ENCODE measurements around the gene TRIB2.

Gene TRIB2

DNA sequence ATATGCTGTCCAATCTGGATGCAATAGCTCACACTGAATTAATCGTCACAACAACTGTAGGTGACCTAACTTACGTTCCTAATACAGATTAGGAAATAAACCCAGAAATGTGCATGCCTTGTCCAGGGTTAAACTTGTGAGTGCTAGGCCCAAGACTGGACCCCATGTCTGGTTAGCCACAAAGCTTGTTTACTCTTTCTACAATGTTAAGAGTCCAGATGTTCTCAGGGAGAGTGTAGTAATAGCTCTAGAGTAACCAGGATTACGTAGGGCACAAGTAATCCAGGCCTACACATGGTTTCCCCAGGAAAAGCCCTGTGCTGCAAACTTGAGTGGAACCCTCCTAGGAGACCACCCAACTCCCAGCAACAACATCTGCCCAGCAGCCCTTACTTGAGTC is 26.2 kb downstream of the TRIB2 start:
- POLR2A ChIA-PET: no interaction called here
- no peak for TF ChIP-seq ZNF384 (IDR thresholded peaks at IDR 0.05)
- no peak for TF ChIP-seq TARDBP (IDR thresholded peaks at IDR 0.05)
- TF ChIP-seq HDGF (IDR thresholded peaks at IDR 0.05; ENCODE audit: borderline replicate concordance): no peak
- no peak for TF ChIP-seq FOXA1 (IDR thresholded peaks at IDR 0.05)
- no peak for TF ChIP-seq FOXM1 (IDR thresholded peaks at IDR 0.05; ENCODE audit: borderline replicate concordance)
- no peak for TF ChIP-seq NFRKB (IDR thresholded peaks at IDR 0.05)
- TF ChIP-seq ARNT (IDR thresholded peaks at IDR 0.05): no peak
- no peak for TF ChIP-seq SP1 (IDR thresholded peaks at IDR 0.05)
- TF ChIP-seq ELF4 (IDR thresholded peaks at IDR 0.05): no peak
- no peak for TF ChIP-seq L3MBTL2 (conservative IDR thresholded peaks at IDR 0.05)
- TF ChIP-seq LEF1 (IDR thresholded peaks at IDR 0.05; ENCODE audit: borderline replicate concordance): no peak
- no peak for TF ChIP-seq BHLHE40 (IDR thresholded peaks at IDR 0.05; ENCODE audit: borderline replicate concordance)
- no peak for TF ChIP-seq FOXK2 (IDR thresholded peaks at IDR 0.05)
- CTCF ChIA-PET: no interaction called here
- no peak for DNase-seq (ENCODE audit: extremely low spot score)

DNA sequence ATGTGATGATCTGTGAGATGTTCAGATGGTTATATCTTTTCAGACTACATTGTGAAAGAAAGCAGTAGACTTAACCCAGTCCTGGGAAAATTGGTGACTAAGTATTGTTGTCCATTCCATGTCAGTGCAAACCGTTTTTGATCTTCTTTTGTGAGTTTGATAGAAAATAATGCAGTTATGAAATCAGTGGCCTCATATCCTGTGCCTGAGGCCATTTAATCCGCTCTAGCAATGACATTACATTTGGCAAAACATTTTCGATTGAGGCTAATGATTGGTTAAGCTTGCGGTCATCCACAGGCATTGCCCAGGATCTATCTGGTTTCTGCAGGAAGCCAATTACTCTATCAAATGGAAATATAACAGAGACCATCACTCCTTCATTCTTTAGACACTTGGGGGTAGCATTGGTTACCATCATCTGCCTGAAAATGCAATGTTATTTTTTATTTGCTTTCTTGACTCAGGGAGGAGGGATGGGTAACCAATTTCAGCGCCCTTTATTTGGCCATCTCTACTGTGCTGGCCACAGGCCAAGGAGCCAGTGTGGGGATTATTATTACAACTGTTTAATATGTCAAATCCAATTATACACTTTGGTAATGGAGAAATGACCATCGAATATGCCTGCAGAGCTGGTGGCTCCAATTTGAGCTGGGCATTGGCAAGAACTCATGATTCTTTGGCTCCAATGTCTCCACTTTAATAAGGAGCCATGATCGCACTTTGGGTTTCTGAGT is 33.6 kb downstream of the TRIB2 start:
- TF ChIP-seq HDGF (IDR thresholded peaks at IDR 0.05; ENCODE audit: borderline replicate concordance) (no peak), FOXA1 (IDR thresholded peaks at IDR 0.05) (no peak), ZNF384 (IDR thresholded peaks at IDR 0.05) (no peak), BHLHE40 (IDR thresholded peaks at IDR 0.05; ENCODE audit: borderline replicate concordance) (no peak), SP1 (IDR thresholded peaks at IDR 0.05) (no peak), SUZ12 (IDR thresholded peaks at IDR 0.05) (no peak), FOXK2 (IDR thresholded peaks at IDR 0.05) (no peak), TARDBP (IDR thresholded peaks at IDR 0.05) (no peak), PKNOX1 (IDR thresholded peaks at IDR 0.05) (no peak), NFRKB (IDR thresholded peaks at IDR 0.05) (no peak), CTBP1 (IDR thresholded peaks at IDR 0.05; ENCODE audit: borderline replicate concordance) (no peak), LEF1 (IDR thresholded peaks at IDR 0.05; ENCODE audit: borderline replicate concordance) (no peak), ELF4 (IDR thresholded peaks at IDR 0.05) (no peak), FOXM1 (IDR thresholded peaks at IDR 0.05; ENCODE audit: borderline replicate concordance) (no peak), ARNT (IDR thresholded peaks at IDR 0.05) (no peak)
- no peak for DNase-seq (ENCODE audit: extremely low spot score)
- ChIA-PET CTCF (no interaction called here), POLR2A (no interaction called here)

GRCh38 chr2:12754643-12755042 is 37.9 kb downstream of the TRIB2 start:
- ChIA-PET CTCF (interaction anchor here (1.2 kb wide), 1 partner anchor 13 kb away, joined by 3 read pairs; no protein-coding TSS in a partner anchor), POLR2A (no interaction called here)
- no peak for TF ChIP-seq SP1 (IDR thresholded peaks at IDR 0.05)
- TF ChIP-seq PKNOX1 (IDR thresholded peaks at IDR 0.05): no peak
- TF ChIP-seq FOXA1 (IDR thresholded peaks at IDR 0.05): no peak
- no peak for TF ChIP-seq HDGF (IDR thresholded peaks at IDR 0.05; ENCODE audit: borderline replicate concordance)
- TF ChIP-seq LEF1 (IDR thresholded peaks at IDR 0.05; ENCODE audit: borderline replicate concordance): no peak
- TF ChIP-seq ARNT (IDR thresholded peaks at IDR 0.05): no peak
- TF ChIP-seq ZNF384 (IDR thresholded peaks at IDR 0.05): no peak
- TF ChIP-seq ELF4 (IDR thresholded peaks at IDR 0.05): no peak
- no peak for TF ChIP-seq CTBP1 (IDR thresholded peaks at IDR 0.05; ENCODE audit: borderline replicate concordance)
- no peak for TF ChIP-seq L3MBTL2 (conservative IDR thresholded peaks at IDR 0.05)
- TF ChIP-seq NFRKB (IDR thresholded peaks at IDR 0.05): no peak
- no peak for TF ChIP-seq SUZ12 (IDR thresholded peaks at IDR 0.05)
- no peak for TF ChIP-seq FOXK2 (IDR thresholded peaks at IDR 0.05)
- no peak for TF ChIP-seq FOXM1 (IDR thresholded peaks at IDR 0.05; ENCODE audit: borderline replicate concordance)
- no peak for TF ChIP-seq TARDBP (IDR thresholded peaks at IDR 0.05)
- no peak for TF ChIP-seq BHLHE40 (IDR thresholded peaks at IDR 0.05; ENCODE audit: borderline replicate concordance)
- DNase-seq (ENCODE audit: extremely low spot score): no peak

DNA sequence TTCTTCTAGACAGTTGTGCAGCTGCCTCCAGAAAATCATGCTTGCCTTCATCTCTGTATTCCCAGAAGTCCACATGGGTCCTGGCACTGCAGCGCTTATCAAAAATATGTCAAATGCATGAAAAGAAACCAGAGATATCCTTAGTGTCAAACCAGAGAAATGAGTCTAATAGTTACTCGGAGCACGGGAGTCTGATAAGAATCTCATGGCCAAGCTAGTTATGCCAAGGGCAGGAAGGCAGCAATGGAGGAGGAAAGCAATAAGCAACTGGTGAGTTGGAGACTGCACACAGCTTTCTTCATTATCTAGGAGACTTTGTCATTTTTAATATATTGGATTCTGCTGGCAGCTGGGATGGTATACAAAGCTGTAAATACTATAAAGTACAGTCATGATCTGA is 38.6 kb downstream of the TRIB2 start:
- CTCF ChIA-PET: no interaction called here
- TF ChIP-seq NFRKB (IDR thresholded peaks at IDR 0.05) (no peak), FOXK2 (IDR thresholded peaks at IDR 0.05) (no peak), L3MBTL2 (conservative IDR thresholded peaks at IDR 0.05) (no peak), FOXM1 (IDR thresholded peaks at IDR 0.05; ENCODE audit: borderline replicate concordance) (no peak), ELF4 (IDR thresholded peaks at IDR 0.05) (no peak), BHLHE40 (IDR thresholded peaks at IDR 0.05; ENCODE audit: borderline replicate concordance) (no peak), TARDBP (IDR thresholded peaks at IDR 0.05) (no peak), LEF1 (IDR thresholded peaks at IDR 0.05; ENCODE audit: borderline replicate concordance) (no peak)
- POLR2A ChIA-PET: no interaction called here
- no peak for DNase-seq (ENCODE audit: extremely low spot score)

DNA sequence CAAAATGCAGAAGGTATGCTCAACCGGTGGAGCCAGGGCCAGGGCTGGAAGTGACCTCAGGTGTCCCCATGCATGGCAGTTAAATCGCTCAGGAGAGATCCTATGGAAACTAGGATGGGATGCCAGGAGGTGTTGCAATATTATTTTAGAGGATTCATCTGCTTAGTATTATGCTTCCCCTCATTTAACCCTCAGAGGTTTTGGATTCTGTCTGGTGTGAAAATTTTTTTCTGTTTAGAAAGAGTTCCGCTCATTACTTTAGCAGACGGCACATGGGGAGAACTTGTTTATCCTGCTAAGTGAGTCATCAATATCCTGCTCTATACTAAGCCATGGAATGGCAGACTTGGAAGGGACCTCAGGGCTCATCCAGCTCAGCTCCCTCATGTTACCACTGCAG is 42.5 kb downstream of the TRIB2 start:
- CTCF ChIA-PET: no interaction called here
- POLR2A ChIA-PET: no interaction called here
- TF ChIP-seq FOXM1 (IDR thresholded peaks at IDR 0.05; ENCODE audit: borderline replicate concordance) (no peak), SP1 (IDR thresholded peaks at IDR 0.05) (no peak), HDGF (IDR thresholded peaks at IDR 0.05; ENCODE audit: borderline replicate concordance) (no peak), FOXK2 (IDR thresholded peaks at IDR 0.05) (no peak), BHLHE40 (IDR thresholded peaks at IDR 0.05; ENCODE audit: borderline replicate concordance) (no peak), LEF1 (IDR thresholded peaks at IDR 0.05; ENCODE audit: borderline replicate concordance) (no peak), ARNT (IDR thresholded peaks at IDR 0.05) (no peak), ELF4 (IDR thresholded peaks at IDR 0.05) (no peak), SUZ12 (IDR thresholded peaks at IDR 0.05) (no peak), L3MBTL2 (conservative IDR thresholded peaks at IDR 0.05) (no peak), TARDBP (IDR thresholded peaks at IDR 0.05) (no peak), ZNF384 (IDR thresholded peaks at IDR 0.05) (no peak), PKNOX1 (IDR thresholded peaks at IDR 0.05) (no peak), CTBP1 (IDR thresholded peaks at IDR 0.05; ENCODE audit: borderline replicate concordance) (no peak), FOXA1 (IDR thresholded peaks at IDR 0.05) (no peak), NFRKB (IDR thresholded peaks at IDR 0.05) (no peak)
- no peak for DNase-seq (ENCODE audit: extremely low spot score)
